NK-92 (cell line): Measurements from ENCODE around the gene TNFSF4.
"Not testable (repeated sequence)": the region's sequence is repeated elsewhere in the genome, so short reads cannot be mapped to it uniquely, and the experiment has no call there.

Experiments
- DNase-seq: peaks from one replicate; lab custom pipeline; 2025; ENCODE audit not compliant: unreplicated experiment; lab: John Stamatoyannopoulos, UW

TNFSF4 gene, protein sequence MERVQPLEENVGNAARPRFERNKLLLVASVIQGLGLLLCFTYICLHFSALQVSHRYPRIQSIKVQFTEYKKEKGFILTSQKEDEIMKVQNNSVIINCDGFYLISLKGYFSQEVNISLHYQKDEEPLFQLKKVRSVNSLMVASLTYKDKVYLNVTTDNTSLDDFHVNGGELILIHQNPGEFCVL

DNA sequence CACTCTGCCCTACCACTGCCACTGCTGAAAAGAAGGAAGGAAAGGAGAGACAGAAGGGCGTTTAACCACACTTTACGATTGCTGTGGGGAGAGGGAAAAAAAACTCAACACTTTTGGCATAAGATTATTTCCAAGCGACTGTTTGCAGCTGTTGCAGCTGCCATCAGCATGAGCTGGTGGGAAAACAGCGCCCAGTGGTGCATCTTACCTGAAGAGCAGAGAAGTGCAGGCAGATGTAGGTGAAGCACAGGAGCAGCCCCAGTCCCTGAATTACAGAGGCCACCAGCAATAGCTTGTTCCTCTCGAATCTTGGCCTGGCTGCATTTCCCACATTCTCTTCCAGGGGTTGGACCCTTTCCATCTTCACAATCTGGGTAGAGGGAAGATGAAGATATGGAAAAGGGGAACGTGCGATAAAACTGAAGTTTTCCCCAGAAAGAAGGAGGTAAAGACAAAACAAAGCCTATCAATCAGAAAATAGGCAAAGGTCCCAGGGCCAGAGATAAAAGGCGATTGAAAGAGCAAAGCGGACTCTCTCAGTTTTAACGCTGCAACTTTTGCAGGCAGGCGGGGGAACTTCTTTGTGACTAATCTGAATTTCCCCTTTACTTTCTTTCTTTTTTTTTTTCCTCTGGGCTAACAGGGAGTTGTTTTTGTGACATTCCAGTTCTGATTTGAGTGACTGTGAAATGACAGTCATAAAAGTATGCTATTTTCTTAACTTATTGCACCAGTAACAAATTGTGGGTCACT, at the start of gene TNFSF4:
Gene TNFSF4, minus strand, starts transcription at position 516 of the 753 bp plus-strand sequence. Its CDS starts 155 bp downstream, at position 361.
- no peak for DNase-seq

- DNase-seq = no peak
Observed at GRCh38 chr1:173255214-173255813, 48.2 kb upstream of the TNFSF4 start.

DNA sequence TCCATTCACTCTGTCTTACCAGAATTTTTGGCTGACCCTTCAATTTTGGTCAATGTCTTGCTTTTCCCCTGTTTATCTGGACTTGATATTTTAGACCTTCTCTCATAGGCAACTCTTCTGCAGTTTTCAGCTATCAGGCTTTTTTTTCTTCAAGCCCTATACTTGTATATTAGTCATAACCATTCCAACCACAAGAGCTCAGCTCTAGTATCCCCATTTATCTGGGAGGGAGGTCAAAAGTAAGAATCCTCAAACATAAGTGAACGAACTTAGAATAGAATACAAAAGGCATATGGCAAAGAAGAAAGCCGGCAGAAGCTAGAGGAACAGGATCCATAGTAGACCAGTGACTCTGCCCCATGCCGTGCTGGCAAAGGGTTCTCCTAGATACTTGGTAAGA, 45.9 kb upstream of the TNFSF4 start:
- no peak for DNase-seq

DNA sequence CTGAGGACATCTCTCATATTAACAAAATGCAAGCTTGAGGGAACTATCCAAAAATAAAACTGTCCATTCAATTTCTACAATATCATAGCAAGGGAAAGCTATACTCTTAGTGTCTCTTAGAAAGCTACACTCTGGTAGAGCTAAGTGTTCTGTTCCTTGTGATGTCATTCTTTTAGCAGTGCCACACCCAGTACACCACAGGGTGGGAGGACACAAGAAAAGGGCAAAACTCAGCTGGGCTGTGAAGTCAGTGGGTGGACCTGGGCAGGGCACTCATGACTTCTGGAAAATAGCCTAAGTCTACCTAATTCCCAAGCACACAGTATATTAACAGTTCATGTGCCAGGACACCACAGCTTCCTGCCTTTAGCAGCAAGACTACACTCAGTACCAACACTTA, 42.2 kb upstream of the TNFSF4 start:
- DNase-seq = no peak

DNA sequence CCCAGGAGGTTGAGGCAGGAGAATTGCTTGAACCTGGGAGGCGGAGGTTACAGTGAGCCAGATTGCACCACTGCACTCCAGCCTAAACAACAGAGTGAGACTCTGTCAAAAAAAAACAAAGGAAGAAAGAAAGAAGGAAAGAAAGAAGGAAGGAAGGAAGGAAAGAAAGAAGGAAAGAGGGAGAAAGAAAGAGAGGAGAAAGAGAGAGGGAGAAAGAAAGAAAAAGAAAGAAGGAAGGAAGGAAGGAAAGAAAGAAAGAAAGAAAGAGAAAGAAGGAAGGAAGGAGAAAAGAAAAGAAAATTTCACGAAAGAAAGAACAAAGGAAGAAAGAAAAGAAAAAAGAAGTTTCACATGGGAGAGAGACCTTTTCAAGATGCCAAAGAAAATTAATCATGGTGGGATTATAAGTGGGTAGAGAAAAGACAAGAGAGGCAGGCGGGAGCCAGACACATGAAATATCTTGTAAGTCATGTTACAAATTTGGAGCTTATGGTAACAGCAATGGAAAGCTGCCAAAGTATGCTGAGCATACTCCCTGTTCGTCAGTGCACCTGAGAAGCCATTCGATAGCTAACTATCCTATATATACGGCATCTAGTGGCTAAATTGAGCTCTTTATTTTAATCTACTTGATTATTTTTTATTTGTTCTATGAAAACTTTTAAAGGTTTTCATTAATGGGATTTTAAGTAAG, 41.3 kb upstream of the TNFSF4 start:
- no peak for DNase-seq

DNA sequence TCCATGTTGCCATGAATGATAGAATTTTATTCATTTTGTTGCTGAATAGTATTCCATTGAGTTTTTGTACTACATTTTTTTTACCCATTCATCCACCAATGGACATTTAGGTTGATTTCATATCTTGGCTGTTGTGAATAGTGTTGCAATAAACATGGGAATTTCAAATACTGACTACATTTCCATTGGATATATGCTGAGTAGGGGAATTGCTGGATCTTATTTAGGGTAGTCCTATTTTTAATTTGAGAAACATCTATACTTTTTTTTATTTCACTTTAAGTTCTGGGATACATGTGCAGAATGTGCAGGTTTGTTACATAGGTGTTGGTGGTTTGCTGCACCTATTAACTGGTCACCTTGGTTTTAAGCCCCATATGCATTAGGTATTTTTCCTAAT, 38.8 kb upstream of the TNFSF4 start:
- DNase-seq = no peak

DNA sequence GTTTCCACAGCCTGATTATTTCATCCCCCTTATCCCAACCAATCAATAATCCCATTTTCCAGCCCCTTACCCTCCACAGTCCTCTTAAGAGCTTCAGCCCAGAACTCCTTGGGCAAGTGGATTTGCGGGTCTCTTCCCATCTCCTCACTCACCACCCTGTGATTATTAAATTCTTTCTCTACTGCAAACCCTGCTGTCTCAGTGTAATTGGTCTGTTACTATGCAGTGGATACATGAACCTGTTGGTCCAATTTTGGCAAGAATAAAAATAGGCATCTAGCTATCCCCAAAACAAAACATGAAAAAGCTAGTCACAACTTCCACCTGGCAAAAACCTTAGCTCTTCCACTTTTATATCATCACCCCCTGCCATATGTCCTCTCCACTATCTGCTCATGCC, 36.2 kb upstream of the TNFSF4 start:
- no peak for DNase-seq

DNA sequence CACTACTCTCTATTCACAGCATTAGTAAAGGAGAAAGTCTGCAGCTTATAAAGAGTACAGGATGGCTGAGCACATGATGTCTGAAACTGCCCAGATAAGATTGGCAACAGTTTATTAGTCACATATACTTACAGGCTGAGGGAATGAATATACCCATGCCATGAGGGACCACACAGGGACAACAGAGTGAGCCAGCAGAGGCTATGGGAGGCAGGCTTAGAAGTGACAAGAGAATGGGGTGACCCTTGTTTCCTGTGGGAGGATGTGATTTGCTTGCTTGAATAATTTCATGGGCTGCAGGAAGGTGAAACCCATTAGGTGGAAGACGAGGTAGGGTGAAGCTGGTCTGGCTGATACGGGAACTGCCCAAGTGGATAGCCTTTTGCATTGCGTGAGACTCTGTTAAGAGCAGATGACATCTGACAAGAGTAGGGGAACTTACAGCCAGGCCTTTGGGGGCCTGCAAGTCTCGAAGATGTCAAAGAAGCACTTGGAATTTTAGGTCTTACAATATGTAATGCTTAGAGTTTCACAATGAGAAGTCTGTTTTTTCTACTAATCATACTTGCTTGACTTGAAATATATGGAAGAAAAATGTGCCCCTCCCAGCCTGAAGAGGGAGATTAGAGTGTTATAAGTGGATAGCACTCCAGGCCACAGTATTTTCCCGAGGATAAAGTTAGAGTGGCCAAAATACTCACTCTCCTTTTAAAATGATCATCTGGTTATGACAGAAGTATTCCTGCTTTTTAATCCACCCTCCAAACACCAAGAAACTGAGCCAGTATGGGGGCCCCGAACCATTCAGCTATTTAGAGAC, 34.6 kb upstream of the TNFSF4 start:
- no peak for DNase-seq

DNA sequence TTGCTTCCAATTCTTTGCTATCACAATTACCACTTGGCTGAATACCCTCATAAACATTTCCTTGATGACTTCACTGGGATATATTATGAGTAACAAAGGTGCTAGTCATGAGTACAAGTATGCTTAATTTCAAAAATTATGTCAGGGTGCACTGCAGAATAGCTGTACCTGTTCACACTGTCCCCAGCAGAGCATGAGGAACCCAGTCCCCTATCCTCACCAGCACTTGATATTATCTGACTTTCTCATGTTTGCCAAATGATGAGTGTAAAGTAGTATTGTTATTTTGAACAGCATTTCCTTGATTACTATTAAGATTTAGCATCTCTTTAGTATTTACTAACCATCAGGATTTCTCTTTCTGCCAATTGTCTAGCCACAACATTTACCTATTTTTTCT, 33.5 kb upstream of the TNFSF4 start:
- no peak for DNase-seq

DNA sequence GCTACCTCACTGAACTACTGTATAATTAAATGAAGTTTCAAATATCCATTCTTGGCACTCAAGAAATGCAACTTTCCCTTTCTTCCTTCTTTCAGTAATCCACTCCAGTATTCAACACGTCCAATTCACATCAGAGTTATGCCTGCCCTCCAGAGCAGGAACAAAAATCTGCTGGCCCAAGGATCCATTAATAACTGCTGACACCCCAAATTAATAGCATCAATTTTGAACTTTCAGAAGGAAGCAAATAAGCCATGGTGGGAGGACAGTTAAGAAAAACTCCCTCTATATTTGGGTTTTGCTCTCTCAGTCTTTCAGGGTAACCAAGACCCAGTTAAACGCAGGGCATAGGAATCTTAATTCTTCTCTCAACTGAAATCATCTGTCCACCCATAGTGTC, 31.9 kb upstream of the TNFSF4 start:
- DNase-seq = no peak

DNA sequence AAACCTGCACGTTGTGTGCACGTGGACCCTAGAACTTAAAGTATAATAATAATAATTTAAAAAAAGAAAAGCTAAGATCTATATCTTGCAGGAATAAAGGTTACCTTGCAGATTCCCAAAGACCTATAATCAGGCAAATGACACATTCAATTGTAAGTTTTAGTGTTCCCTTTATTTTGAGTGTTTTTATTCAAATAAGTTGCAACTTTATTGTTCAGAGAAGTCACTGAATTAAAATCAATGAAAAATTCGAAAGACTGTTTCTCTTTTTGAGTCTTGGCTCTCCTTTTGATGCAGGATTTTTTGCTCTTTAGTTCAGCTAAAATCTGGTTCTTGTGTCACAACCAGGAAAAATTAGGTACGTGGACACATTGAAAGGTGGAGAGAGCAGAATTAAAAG, 27.8 kb upstream of the TNFSF4 start:
- no peak for DNase-seq

GRCh38 chr1:173234434-173234833, 27.3 kb upstream of the TNFSF4 start:
- not testable (repeated sequence) for DNase-seq

- DNase-seq = not testable (repeated sequence)
Observed at GRCh38 chr1:173229031-173229430, 21.9 kb upstream of the TNFSF4 start.

DNA sequence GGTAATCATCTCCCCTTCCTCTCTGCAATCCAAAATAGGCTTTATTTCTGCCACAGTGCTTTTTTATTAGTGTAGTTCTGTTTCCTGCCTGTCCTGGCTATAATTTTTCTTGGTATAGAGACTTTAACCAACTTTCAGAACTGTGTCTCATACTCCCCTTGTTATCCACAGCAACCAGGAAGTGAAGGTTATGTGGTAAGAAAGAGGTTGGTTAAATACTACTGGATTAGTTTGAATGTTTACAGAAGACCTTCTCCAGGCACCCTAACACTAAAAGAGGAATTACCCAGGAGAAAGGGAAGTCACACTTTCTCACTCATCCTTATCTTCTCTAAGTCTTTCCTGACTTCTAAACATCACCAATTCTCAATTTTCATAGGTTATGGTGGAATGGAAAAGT, 17.8 kb upstream of the TNFSF4 start:
- DNase-seq = no peak

DNA sequence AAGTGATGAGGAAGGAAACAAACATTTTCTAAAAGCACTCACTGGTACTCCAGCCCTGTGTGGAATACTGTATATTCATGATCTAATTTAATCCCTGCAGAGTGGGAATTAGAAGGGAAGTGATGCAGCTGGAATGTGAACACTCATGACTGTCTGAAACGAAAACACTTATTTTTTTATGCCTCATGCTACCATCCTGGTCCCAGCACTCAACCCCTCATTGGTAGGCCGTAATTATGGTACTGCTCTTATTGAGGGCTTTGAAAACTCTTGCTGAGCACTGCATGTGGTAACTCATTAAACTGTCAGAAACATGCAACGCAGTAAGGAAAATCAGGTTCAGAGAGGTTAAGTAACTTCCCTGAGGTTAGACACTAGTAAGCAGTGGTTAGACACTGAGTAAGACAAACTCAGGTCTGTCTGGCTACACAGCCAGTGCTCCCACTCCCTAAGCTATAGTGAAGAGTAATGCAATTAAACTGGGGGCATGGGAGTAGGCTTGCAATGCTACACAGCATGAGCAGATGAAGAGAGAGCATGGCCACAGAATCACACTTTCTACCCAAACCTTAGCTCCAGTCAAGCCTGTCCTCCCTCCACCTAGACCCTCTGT, 17.3 kb upstream of the TNFSF4 start:
- DNase-seq = no peak

DNA sequence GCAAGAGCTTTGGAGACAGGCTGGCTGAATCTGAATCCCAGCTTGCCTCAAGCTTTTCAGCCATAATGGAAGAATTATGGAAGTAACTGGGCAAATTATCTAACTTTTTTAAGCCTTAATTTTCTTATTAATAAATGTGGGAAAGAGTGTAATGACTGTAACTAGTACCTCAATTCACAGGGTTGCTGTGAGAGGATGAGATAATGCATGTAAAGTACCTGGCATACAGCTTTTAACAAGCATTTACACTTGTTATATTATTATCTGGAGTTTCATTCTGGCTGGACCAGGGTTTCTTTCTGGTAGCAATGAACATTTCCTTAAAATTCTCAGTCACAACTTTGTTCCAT, 15.9 kb upstream of the TNFSF4 start:
- DNase-seq = no peak

DNA sequence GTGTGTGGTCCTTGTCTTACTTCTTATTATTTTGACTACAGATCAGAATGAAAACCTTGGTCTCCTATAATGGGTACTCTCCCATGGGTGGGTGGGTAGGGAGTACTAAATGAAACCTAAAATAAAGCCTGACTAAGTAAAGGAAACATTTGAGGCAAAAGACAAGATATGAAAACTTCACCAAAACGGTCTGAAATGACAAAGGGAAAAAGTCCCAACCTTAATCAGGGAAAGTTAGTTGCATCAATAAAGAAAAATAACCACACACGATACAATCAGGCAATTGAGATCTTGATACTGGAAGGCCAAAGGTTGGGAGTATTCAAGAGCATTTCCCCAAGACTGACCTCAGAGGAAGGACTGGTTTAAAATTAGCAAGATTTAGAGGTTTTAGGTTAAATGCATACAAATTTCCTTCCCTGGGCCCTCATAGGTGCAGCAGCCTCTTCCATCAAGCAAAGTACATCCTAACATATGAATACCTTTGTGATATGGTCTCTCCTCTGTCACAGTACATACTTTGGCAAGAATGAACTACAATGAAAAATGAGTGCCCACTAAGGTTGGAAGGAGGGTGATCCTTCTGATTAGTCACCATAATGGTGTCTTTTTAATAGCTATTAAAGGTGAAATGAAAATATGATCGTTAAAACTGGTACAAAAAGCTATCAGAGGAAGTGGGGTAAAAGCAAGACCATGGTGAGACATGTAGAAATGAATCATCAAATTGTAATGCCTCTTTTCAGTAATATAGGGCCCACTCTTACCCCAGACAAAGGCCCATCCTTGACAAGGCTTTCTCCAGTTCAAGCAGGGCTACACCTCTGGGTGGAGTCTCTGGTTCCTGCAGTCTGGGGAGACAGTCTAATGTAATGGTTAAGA, 15.3 kb upstream of the TNFSF4 start:
- no peak for DNase-seq

- DNase-seq = no peak
Observed at GRCh38 chr1:173220157-173220556, 13.0 kb upstream of the TNFSF4 start.

- no peak for DNase-seq
Observed at GRCh38 chr1:173213665-173214064, 6.5 kb upstream of the TNFSF4 start.
